HepG2 (cell line): ENCODE results near the gene ONECUT1. TPM values are rescaled to one million over a fixed set of nuclear protein-coding genes. Genes with fewer than 3 reads are reported as not detected.

Experiments used
- AKAP8 ChIP-seq: sonication (generic); formaldehyde crosslinking; IDR thresholded peaks from 2 replicates; pipeline ENCODE4 v1.5.1; 2020; ENCODE audit warnings: mild to moderate bottlenecking, missing genetic modification reagents
- ATF7 ChIP-seq, 2 experiments: fragments of 450-650 bp in 1 of 2; sonication (generic) in 1 of 2; formaldehyde crosslinking in 1 of 2; IDR thresholded peaks; 2 replicates each; pipeline versions ENCODE4 v1.4.0 to v1.6.1; 2016 to 2020; ENCODE audit warnings: antibody characterized with exemption in 1 of 2, mild to moderate bottlenecking in 1 of 2, missing genetic modification reagents in 1 of 2
- HOXA3 ChIP-seq: sonication (generic); formaldehyde crosslinking; IDR thresholded peaks from 2 replicates; pipeline ENCODE4 v1.5.0; 2020; ENCODE audit warnings: missing genetic modification reagents
- KAT7 ChIP-seq: IDR thresholded peaks from 2 replicates; pipeline ENCODE4 v1.6.1; 2018; ENCODE audit warnings: borderline replicate concordance, missing compliant biosample characterization
- PAX8 ChIP-seq: sonication (generic); formaldehyde crosslinking; IDR thresholded peaks from 2 replicates; pipeline ENCODE4 v1.8.0; 2022; ENCODE audit warnings: mild to moderate bottlenecking, missing genetic modification reagents, borderline replicate concordance
- PHF8 ChIP-seq: sonication (generic); formaldehyde crosslinking; IDR thresholded peaks from 2 replicates; pipeline ENCODE4 v1.5.0; 2020; ENCODE audit warnings: missing genetic modification reagents
- SOX6 ChIP-seq, 2 experiments: fragments of 450-650 bp in 1 of 2; sonication (generic) in 1 of 2; formaldehyde crosslinking in 1 of 2; IDR thresholded peaks; 2 replicates each; pipeline versions ENCODE4 v1.4.0 to v1.6.1; 2017 to 2020; ENCODE audit warnings: antibody characterized with exemption in 1 of 2, mild to moderate bottlenecking in 1 of 2, missing genetic modification reagents in 1 of 2
- SRY ChIP-seq: sonication (generic); formaldehyde crosslinking; IDR thresholded peaks from 2 replicates; pipeline ENCODE4 v1.8.0; 2022; ENCODE audit warnings: mild to moderate bottlenecking, missing genetic modification reagents
- ZFP82 ChIP-seq: sonication (generic); formaldehyde crosslinking; IDR thresholded peaks from 2 replicates; pipeline ENCODE4 v1.5.1; 2020; ENCODE audit warnings: mild to moderate bottlenecking, missing genetic modification reagents, borderline replicate concordance
- ZMYM4 ChIP-seq: sonication (generic); formaldehyde crosslinking; IDR thresholded peaks from 2 replicates; pipeline ENCODE4 v1.8.1; 2023; ENCODE audit warnings: mild to moderate bottlenecking, missing genetic modification reagents
- ZNF124 ChIP-seq: sonication (generic); formaldehyde crosslinking; IDR thresholded peaks from 2 replicates; pipeline ENCODE4 v1.4.0; 2020; ENCODE audit warnings: missing genetic modification reagents
- ZNF136 ChIP-seq: sonication (generic); formaldehyde crosslinking; IDR thresholded peaks from 2 replicates; pipeline ENCODE4 v1.8.1; 2022; ENCODE audit warnings: low read depth, mild to moderate bottlenecking, moderate library complexity, missing genetic modification reagents
- ZNF501 ChIP-seq: sonication (generic); formaldehyde crosslinking; IDR thresholded peaks from 2 replicates; pipeline ENCODE4 v1.5.1; 2020; ENCODE audit warnings: mild to moderate bottlenecking, moderate library complexity, missing genetic modification reagents
- ZNF543 ChIP-seq: sonication (generic); formaldehyde crosslinking; IDR thresholded peaks from 2 replicates; pipeline ENCODE4 v1.4.0; 2020; ENCODE audit warnings: mild to moderate bottlenecking, missing genetic modification reagents
- ZNF605 ChIP-seq: sonication (generic); formaldehyde crosslinking; IDR thresholded peaks from 2 replicates; pipeline ENCODE4 v1.8.0; 2022; ENCODE audit warnings: mild to moderate bottlenecking, missing genetic modification reagents
- polyA plus RNA-seq, 8 experiments: library from polyadenylated mRNA; depleted of rRNA in 3 of 8; stranded (reverse) in 7 of 8; unstranded in 1 of 8; fragments of >200 nt; fragmentation: Illumina TruSeq in 4 of 8; extraction: Trizol in 4 of 8; gene quantifications; 2 replicates each; pipeline versions ENCODE4 v1.2.1 to v1.2.3, GENCODE V29; 2011 to 2016; ENCODE audit warnings: low read depth in 4 of 8, missing spikeins in 1 of 8, mixed read lengths in 1 of 8; ENCODE audit not compliant: insufficient read depth in 1 of 8
- total RNA-seq, 5 experiments: library from RNA; depleted of rRNA; stranded (reverse); fragments of >200 nt; fragmentation: Illumina TruSeq; extraction: Trizol; gene quantifications; 2 replicates each; pipeline ENCODE4 v1.2.3, GENCODE V29; 2016; ENCODE audit warnings: low read depth in 1 of 5
- TF ChIP-seq, protein P1 (sequence below): sonication (generic); formaldehyde crosslinking; IDR thresholded peaks from 2 replicates; pipeline ENCODE4 v1.4.0; 2020; ENCODE audit warnings: mild to moderate bottlenecking, missing genetic modification reagents
- TF ChIP-seq, protein P2 (sequence below): sonication (generic); formaldehyde crosslinking; IDR thresholded peaks from 2 replicates; pipeline ENCODE4 v1.5.1; 2020; ENCODE audit warnings: mild to moderate bottlenecking, moderate library complexity, missing genetic modification reagents
- TF ChIP-seq, protein P3 (sequence below): sonication (generic); formaldehyde crosslinking; IDR thresholded peaks from 2 replicates; pipeline ENCODE4 v1.4.0; 2020; ENCODE audit warnings: low read depth, mild to moderate bottlenecking, missing genetic modification reagents
- TF ChIP-seq, protein P4 (sequence below): IDR thresholded peaks from 2 replicates; pipeline ENCODE4 v1.4.0; 2020; ENCODE audit warnings: mild to moderate bottlenecking, missing genetic modification reagents

The ONECUT1 gene
- total and polyA plus RNA-seq, 2 of the 13 experiments (the other 11 are each of a cell fraction or from before 2014, with no cell fraction given): 3.5 to 9.1 TPM

DNA sequence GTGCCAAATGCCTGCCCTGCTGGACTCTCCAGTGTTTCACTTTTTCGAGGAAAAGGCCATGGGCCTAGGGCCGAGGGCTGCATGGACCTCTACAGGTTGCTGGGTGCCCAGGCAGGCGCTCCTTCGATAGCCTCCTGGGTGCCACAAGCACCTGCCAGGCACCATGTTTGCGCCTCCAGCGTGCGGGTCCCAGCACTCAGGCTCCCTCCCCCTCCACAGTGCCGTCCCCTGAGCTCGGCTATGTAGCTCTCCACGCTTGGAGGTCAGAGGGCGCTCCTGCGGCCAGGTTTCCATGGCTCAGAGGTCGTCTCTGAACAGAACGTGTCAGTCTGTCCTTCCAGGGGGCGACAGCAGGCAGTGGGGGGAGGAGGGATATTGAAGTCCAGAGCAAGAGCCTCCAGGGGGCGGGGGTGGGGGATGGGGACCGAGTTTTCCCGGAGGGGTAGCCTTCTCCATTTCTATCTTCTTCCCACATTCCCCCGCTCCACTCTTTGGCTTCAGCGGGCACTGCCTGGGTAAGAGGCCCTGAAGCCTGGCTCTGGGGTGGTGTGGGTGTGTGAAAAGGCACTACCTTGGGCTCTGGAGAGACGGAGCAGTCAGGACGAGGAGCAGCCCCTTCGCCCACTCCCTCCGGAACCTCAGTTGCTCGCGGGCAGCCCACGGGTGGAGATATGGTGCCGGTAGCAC is 3.6 kb downstream of the ONECUT1 start (continued):
- TF ChIP-seq ATF7 (IDR thresholded peaks at IDR 0.05) (no peak), ATF7 (CRISPR knock-in tag; IDR thresholded peaks at IDR 0.05) (peak; percentile 44; the same call in 1 of the 2 replicates), ZNF605 (CRISPR knock-in tag) (0 out of 2 replicates have a peak, but pooled peaks have one; percentile 38), PHF8 (peak; percentile 44; the same call in 1 of the 2 replicates), KAT7 (CRISPR knock-in tag) (peak; percentile 42; the same call in 1 of the 2 replicates), PAX8 (CRISPR knock-in tag) (0 out of 2 replicates have a peak, but pooled peaks have one; percentile 63), ZNF136 (CRISPR knock-in tag) (no peak), SOX6 (IDR thresholded peaks at IDR 0.05) (no peak), SOX6 (CRISPR knock-in tag; IDR thresholded peaks at IDR 0.05) (peak; percentile 49), ZNF124 (CRISPR knock-in tag) (no peak), AKAP8 (CRISPR knock-in tag) (peak; percentile 47; the same call in 1 of the 2 replicates), ZNF543 (CRISPR knock-in tag) (0 out of 2 replicates have a peak, but pooled peaks have one; percentile 35), ZFP82 (CRISPR knock-in tag) (no peak), HOXA3 (peak; percentile 54; the same call in 1 of the 2 replicates), ZMYM4 (CRISPR knock-in tag) (peak; percentile 85), SRY (CRISPR knock-in tag) (0 out of 2 replicates have a peak, but pooled peaks have one; percentile 31), ZNF501 (CRISPR knock-in tag) (peak; percentile 7; the same call in 1 of the 2 replicates)
- TF ChIP-seq, protein P1, sequence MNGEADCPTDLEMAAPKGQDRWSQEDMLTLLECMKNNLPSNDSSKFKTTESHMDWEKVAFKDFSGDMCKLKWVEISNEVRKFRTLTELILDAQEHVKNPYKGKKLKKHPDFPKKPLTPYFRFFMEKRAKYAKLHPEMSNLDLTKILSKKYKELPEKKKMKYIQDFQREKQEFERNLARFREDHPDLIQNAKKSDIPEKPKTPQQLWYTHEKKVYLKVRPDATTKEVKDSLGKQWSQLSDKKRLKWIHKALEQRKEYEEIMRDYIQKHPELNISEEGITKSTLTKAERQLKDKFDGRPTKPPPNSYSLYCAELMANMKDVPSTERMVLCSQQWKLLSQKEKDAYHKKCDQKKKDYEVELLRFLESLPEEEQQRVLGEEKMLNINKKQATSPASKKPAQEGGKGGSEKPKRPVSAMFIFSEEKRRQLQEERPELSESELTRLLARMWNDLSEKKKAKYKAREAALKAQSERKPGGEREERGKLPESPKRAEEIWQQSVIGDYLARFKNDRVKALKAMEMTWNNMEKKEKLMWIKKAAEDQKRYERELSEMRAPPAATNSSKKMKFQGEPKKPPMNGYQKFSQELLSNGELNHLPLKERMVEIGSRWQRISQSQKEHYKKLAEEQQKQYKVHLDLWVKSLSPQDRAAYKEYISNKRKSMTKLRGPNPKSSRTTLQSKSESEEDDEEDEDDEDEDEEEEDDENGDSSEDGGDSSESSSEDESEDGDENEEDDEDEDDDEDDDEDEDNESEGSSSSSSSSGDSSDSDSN (CRISPR knock-in tag): peak; percentile 50
- TF ChIP-seq, protein P2, sequence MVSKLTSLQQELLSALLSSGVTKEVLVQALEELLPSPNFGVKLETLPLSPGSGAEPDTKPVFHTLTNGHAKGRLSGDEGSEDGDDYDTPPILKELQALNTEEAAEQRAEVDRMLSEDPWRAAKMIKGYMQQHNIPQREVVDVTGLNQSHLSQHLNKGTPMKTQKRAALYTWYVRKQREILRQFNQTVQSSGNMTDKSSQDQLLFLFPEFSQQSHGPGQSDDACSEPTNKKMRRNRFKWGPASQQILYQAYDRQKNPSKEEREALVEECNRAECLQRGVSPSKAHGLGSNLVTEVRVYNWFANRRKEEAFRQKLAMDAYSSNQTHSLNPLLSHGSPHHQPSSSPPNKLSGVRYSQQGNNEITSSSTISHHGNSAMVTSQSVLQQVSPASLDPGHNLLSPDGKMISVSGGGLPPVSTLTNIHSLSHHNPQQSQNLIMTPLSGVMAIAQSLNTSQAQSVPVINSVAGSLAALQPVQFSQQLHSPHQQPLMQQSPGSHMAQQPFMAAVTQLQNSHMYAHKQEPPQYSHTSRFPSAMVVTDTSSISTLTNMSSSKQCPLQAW (CRISPR knock-in tag): peak; percentile 69; the same call in 1 of the 2 replicates
- TF ChIP-seq, protein P3, sequence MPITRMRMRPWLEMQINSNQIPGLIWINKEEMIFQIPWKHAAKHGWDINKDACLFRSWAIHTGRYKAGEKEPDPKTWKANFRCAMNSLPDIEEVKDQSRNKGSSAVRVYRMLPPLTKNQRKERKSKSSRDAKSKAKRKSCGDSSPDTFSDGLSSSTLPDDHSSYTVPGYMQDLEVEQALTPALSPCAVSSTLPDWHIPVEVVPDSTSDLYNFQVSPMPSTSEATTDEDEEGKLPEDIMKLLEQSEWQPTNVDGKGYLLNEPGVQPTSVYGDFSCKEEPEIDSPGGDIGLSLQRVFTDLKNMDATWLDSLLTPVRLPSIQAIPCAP (CRISPR knock-in tag): no peak
- TF ChIP-seq, protein P4, sequence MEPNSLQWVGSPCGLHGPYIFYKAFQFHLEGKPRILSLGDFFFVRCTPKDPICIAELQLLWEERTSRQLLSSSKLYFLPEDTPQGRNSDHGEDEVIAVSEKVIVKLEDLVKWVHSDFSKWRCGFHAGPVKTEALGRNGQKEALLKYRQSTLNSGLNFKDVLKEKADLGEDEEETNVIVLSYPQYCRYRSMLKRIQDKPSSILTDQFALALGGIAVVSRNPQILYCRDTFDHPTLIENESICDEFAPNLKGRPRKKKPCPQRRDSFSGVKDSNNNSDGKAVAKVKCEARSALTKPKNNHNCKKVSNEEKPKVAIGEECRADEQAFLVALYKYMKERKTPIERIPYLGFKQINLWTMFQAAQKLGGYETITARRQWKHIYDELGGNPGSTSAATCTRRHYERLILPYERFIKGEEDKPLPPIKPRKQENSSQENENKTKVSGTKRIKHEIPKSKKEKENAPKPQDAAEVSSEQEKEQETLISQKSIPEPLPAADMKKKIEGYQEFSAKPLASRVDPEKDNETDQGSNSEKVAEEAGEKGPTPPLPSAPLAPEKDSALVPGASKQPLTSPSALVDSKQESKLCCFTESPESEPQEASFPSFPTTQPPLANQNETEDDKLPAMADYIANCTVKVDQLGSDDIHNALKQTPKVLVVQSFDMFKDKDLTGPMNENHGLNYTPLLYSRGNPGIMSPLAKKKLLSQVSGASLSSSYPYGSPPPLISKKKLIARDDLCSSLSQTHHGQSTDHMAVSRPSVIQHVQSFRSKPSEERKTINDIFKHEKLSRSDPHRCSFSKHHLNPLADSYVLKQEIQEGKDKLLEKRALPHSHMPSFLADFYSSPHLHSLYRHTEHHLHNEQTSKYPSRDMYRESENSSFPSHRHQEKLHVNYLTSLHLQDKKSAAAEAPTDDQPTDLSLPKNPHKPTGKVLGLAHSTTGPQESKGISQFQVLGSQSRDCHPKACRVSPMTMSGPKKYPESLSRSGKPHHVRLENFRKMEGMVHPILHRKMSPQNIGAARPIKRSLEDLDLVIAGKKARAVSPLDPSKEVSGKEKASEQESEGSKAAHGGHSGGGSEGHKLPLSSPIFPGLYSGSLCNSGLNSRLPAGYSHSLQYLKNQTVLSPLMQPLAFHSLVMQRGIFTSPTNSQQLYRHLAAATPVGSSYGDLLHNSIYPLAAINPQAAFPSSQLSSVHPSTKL: peak; percentile 35; the same call in 1 of the 2 replicates
